K562 (cell line): ENCODE results near the gene MTMR10. TPM values are rescaled to one million over a fixed set of nuclear protein-coding genes. Genes with fewer than 3 reads are reported as not detected.

Experiments used
- BHLHE40 ChIP-seq: IDR thresholded peaks from 2 replicates; pipeline ENCODE4 v1.6.1; 2011; ENCODE audit warnings: low read length, improper control_type of control experiment
- CHD1 ChIP-seq: fragments of 200-600 bp; sonication (generic); IDR thresholded peaks from one replicate; pipeline ENCODE4 v1.6.1; 2012; ENCODE audit warnings: mild to moderate bottlenecking, moderate library complexity, low read length, inconsistent platforms
- HDAC2 ChIP-seq: fragments of 450-650 bp; IDR thresholded peaks from 2 replicates; pipeline ENCODE4 v1.6.1; 2016; ENCODE audit warnings: mild to moderate bottlenecking
- NR2C1 ChIP-seq, 2 experiments: fragments of 450-650 bp; IDR thresholded peaks; 2 replicates each; pipeline ENCODE4 v1.6.1; 2017; ENCODE audit warnings: mild to moderate bottlenecking in 2 of 2, antibody characterized with exemption in 1 of 2, inconsistent platforms in 1 of 2, missing compliant biosample characterization in 1 of 2, missing genetic modification characterization in 1 of 2
- NRF1 ChIP-seq, 2 experiments: fragments of 450-650 bp; IDR thresholded peaks in 1 of 2; conservative IDR thresholded peaks in 1 of 2; 2 replicates each; pipeline ENCODE4 v1.6.1; 2014; ENCODE audit warnings: mild to moderate bottlenecking in 2 of 2
- YY1 ChIP-seq, 3 experiments: IDR thresholded peaks; 2 replicates each; pipeline ENCODE4 v1.6.1; 2011; ENCODE audit warnings: low read length in 2 of 3, mild to moderate bottlenecking in 2 of 3, moderate library complexity in 2 of 3, borderline replicate concordance in 1 of 3, control low read depth in 1 of 3, low read depth in 1 of 3; ENCODE audit not compliant: insufficient read depth in 3 of 3, insufficient replicate concordance in 2 of 3, control insufficient read depth in 1 of 3, insufficient read length in 1 of 3; ENCODE audit errors: extremely low read depth in 1 of 3
- polyA plus RNA-seq, 8 experiments: library from polyadenylated mRNA; depleted of rRNA in 4 of 8; stranded (reverse) in 5 of 8; unstranded in 3 of 8; fragments of >200 nt; fragmentation: Nextera tagmentation in 2 of 8; fragmentation: Illumina TruSeq in 1 of 8; extraction: Ambion mirVana in 2 of 8; extraction: Trizol in 1 of 8; gene quantifications; 2 replicates each; pipeline versions ENCODE4 v1.2.1 to v1.2.3, GENCODE V29; 2011 to 2014; ENCODE audit warnings: inconsistent platforms in 1 of 8, missing spikeins in 1 of 8
- total RNA-seq, 7 experiments: library from RNA; depleted of rRNA in 6 of 7; stranded (reverse); fragments of >200 nt in 6 of 7; fragmentation: Illumina TruSeq in 2 of 7; extraction: Trizol in 2 of 7; gene quantifications; 2 replicates each; pipeline versions ENCODE4 v1.2.1 to v1.2.3, GENCODE V29; 2011 to 2021; ENCODE audit warnings: low replicate concordance in 1 of 7
- TF ChIP-seq, protein P1 (sequence below), 2 experiments: fragments of 450-650 bp; IDR thresholded peaks; 2 replicates each; pipeline ENCODE4 v1.6.1; 2016
- TF ChIP-seq, protein P2 (sequence below), 2 experiments: fragments of 450-650 bp; formaldehyde crosslinking in 1 of 2; IDR thresholded peaks; 2 replicates each; pipeline versions ENCODE4 v1.4.0 to v1.6.1; 2014 to 2020; ENCODE audit warnings: mild to moderate bottlenecking in 2 of 2, borderline replicate concordance in 1 of 2, low read depth in 1 of 2
- TF ChIP-seq, protein P3 (sequence below), 2 experiments: fragments of 250-450 bp in 1 of 2; fragments of 450-650 bp in 1 of 2; sonication (Bioruptor Pico) in 1 of 2; IDR thresholded peaks; 2 replicates each; pipeline versions ENCODE4 v1.6.1 to v1.8.0; 2016 to 2021; ENCODE audit warnings: mild to moderate bottlenecking in 2 of 2, moderate library complexity in 2 of 2, missing compliant biosample characterization in 1 of 2, missing genetic modification characterization in 1 of 2
- TF ChIP-seq, protein P4 (sequence below), 2 experiments: fragments of 200-800 bp in 1 of 2; sonication (Bioruptor generic) in 1 of 2; sonication (generic) in 1 of 2; formaldehyde crosslinking in 1 of 2; IDR thresholded peaks in 1 of 2; conservative IDR thresholded peaks in 1 of 2; 2 replicates each; pipeline versions ENCODE4 v1.5.0 to v1.6.1; 2016 to 2020; ENCODE audit warnings: missing compliant biosample characterization in 1 of 2, missing genetic modification characterization in 1 of 2, missing genetic modification reagents in 1 of 2

The MTMR10 gene
- total and polyA plus RNA-seq, 9 of the 15 experiments (the other 6 are each of a cell fraction or from before 2014, with no cell fraction given): 1.6 to 6.8 (median 4.8) TPM

DNA sequence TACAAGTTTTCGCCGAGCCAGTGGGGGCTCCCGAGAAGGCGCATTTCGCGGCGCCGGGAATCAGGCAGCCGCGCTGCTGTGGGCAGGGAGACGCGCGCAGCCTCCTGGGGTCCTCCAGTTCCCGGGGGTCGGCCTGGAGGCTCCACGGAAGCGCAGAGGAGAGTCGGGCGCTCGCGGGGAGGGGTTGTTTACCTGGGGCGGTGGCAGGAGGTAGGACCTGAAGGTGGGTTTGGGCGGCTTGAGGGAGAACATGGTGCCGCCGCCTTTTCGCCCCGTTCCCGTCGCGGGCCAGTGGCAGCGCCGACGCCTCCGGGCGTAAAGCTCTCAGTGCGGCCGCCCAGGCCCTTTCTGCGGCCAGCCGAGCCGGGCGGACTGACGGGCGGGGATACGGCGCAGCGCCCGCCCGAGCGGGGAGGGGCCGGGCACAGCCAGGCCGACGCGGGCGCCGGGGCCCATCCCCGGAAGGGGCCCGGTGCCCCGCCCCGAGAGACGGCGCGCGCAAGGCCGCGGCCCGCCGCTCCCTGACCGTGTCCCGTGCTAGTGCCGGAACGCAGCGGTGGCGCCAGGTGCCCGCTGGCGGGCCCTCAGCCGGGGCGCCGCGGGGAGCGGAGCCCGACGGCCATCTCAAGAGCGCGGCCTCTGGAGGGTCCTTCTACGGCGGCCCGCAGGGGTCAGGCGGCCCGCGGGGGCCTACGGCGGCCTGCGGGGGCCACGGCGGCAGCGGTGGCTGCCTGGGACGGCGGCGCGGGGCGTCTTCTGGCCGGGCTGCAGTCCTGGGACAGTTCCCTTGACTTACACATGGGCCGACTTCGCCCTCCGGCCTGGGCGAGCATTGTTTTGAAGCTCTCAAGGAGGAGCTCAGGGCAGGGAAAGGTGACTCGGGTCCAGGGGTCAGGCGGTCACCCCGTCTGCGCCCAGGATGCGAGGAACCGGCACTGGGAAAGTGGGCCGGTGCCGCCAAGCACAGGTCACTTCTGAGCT, at the start of gene MTMR10 (continued):
- TF ChIP-seq, protein P1, sequence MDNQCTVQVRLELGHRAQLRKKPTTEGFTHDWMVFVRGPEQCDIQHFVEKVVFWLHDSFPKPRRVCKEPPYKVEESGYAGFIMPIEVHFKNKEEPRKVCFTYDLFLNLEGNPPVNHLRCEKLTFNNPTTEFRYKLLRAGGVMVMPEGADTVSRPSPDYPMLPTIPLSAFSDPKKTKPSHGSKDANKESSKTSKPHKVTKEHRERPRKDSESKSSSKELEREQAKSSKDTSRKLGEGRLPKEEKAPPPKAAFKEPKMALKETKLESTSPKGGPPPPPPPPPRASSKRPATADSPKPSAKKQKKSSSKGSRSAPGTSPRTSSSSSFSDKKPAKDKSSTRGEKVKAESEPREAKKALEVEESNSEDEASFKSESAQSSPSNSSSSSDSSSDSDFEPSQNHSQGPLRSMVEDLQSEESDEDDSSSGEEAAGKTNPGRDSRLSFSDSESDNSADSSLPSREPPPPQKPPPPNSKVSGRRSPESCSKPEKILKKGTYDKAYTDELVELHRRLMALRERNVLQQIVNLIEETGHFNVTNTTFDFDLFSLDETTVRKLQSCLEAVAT (IDR thresholded peaks at IDR 0.05): 0 out of 4 replicates have a peak, but pooled peaks of 1 of the 2 experiments have one; percentile 31
- peak; percentile 80 for TF ChIP-seq BHLHE40
- TF ChIP-seq, protein P2, sequence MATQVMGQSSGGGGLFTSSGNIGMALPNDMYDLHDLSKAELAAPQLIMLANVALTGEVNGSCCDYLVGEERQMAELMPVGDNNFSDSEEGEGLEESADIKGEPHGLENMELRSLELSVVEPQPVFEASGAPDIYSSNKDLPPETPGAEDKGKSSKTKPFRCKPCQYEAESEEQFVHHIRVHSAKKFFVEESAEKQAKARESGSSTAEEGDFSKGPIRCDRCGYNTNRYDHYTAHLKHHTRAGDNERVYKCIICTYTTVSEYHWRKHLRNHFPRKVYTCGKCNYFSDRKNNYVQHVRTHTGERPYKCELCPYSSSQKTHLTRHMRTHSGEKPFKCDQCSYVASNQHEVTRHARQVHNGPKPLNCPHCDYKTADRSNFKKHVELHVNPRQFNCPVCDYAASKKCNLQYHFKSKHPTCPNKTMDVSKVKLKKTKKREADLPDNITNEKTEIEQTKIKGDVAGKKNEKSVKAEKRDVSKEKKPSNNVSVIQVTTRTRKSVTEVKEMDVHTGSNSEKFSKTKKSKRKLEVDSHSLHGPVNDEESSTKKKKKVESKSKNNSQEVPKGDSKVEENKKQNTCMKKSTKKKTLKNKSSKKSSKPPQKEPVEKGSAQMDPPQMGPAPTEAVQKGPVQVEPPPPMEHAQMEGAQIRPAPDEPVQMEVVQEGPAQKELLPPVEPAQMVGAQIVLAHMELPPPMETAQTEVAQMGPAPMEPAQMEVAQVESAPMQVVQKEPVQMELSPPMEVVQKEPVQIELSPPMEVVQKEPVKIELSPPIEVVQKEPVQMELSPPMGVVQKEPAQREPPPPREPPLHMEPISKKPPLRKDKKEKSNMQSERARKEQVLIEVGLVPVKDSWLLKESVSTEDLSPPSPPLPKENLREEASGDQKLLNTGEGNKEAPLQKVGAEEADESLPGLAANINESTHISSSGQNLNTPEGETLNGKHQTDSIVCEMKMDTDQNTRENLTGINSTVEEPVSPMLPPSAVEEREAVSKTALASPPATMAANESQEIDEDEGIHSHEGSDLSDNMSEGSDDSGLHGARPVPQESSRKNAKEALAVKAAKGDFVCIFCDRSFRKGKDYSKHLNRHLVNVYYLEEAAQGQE (IDR thresholded peaks at IDR 0.05; ENCODE audit: borderline replicate concordance): 0 out of 2 replicates have a peak, but pooled peaks have one; percentile 13
- TF ChIP-seq, protein P2 (CRISPR knock-in tag; IDR thresholded peaks at IDR 0.05; ENCODE audit: low read depth): no peak
- TF ChIP-seq, protein P3, sequence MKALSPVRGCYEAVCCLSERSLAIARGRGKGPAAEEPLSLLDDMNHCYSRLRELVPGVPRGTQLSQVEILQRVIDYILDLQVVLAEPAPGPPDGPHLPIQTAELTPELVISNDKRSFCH (CRISPR knock-in tag; IDR thresholded peaks at IDR 0.05): no peak
- TF ChIP-seq, protein P3 (tag; IDR thresholded peaks at IDR 0.05): peak; percentile 45; the same call in 1 of the 2 replicates
- peak; percentile 70 for TF ChIP-seq CHD1
- TF ChIP-seq, protein P4, sequence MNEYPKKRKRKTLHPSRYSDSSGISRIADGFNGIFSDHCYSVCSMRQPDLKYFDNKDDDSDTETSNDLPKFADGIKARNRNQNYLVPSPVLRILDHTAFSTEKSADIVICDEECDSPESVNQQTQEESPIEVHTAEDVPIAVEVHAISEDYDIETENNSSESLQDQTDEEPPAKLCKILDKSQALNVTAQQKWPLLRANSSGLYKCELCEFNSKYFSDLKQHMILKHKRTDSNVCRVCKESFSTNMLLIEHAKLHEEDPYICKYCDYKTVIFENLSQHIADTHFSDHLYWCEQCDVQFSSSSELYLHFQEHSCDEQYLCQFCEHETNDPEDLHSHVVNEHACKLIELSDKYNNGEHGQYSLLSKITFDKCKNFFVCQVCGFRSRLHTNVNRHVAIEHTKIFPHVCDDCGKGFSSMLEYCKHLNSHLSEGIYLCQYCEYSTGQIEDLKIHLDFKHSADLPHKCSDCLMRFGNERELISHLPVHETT (CRISPR knock-in tag; conservative IDR thresholded peaks at IDR 0.05 in 1 of 2, IDR thresholded peaks at IDR 0.05 in 1 of 2): peak in 1 of 2 experiments; percentile 86; a peak in 1 of 4 replicates
- 0 out of 2 replicates have a peak, but pooled peaks have one; percentile 20 for TF ChIP-seq HDAC2
- TF ChIP-seq YY1 (IDR thresholded peaks at IDR 0.05; ENCODE audit: borderline replicate concordance in 1 of 3, control insufficient read depth in 1 of 3, extremely low read depth in 1 of 3, insufficient read depth in 3 of 3, insufficient read length in 1 of 3, insufficient replicate concordance in 2 of 3, low read depth in 1 of 3, low read length in 2 of 3): peak; percentile 5 to 71 (median 70)
- peak; percentile 65 to 73 for TF ChIP-seq NRF1 (conservative IDR thresholded peaks at IDR 0.05 in 1 of 2, IDR thresholded peaks at IDR 0.05 in 1 of 2)
- no peak for TF ChIP-seq NR2C1 (IDR thresholded peaks at IDR 0.05)
- TF ChIP-seq NR2C1 (tag; IDR thresholded peaks at IDR 0.05): 0 out of 2 replicates have a peak, but pooled peaks have one; percentile 11
